SU-DHL-6 (cell line): ENCODE data around the gene ARHGAP26.

ENCODE experiments used
- H2AFZ ChIP-seq: fragments of 200-600 bp; sonication (generic); 2 replicates; pipeline ENCODE4 v1.6.1; 2014; ENCODE audit warnings: low read depth, mild to moderate bottlenecking, moderate library complexity, mixed read lengths, antibody characterized with exemption, low read length; ENCODE audit not compliant: severe bottlenecking
- H3F3A ChIP-seq: fragments of 200-600 bp; shearing (Covaris generic); 2 replicates; pipeline ENCODE4 v1.6.0; 2016; ENCODE audit warnings: antibody characterized with exemption, mild to moderate bottlenecking; ENCODE audit not compliant: insufficient read depth
- H3K27ac ChIP-seq: fragments of 200-600 bp; sonication (generic); 2 replicates; pipeline ENCODE4 v1.5.1; 2016; ENCODE audit warnings: low read depth, mild to moderate bottlenecking, low read length, moderate library complexity, mixed read lengths
- H3K27me3 ChIP-seq: fragments of 200-600 bp; sonication (generic), shearing (Covaris generic); 2 replicates; pipeline ENCODE4 v1.6.0; 2014; ENCODE audit warnings: mild to moderate bottlenecking, low read length
- H3K36me3 ChIP-seq: fragments of 200-600 bp; sonication (generic); 2 replicates; pipeline ENCODE4 v1.6.1; 2014; ENCODE audit warnings: mild to moderate bottlenecking, low read length, mixed read lengths
- H3K4me2 ChIP-seq: fragments of 300-600, 200-600 bp; shearing (Covaris generic), sonication (generic); 2 replicates; pipeline ENCODE4 v1.6.0; 2014; ENCODE audit warnings: low read length, low read depth, mild to moderate bottlenecking; ENCODE audit not compliant: poor library complexity, severe bottlenecking
- H3K4me3 ChIP-seq: fragments of 200-600 bp; sonication (generic); 2 replicates; pipeline ENCODE4 v1.5.1; 2014; ENCODE audit warnings: antibody characterized with exemption, low read length, mild to moderate bottlenecking, mixed read lengths; ENCODE audit not compliant: insufficient read depth, poor library complexity, severe bottlenecking
- H3K79me2 ChIP-seq: fragments of 200-600 bp; sonication (generic); 2 replicates; pipeline ENCODE4 v1.6.1; 2014; ENCODE audit warnings: mild to moderate bottlenecking, low read length, moderate library complexity; ENCODE audit not compliant: insufficient read depth
- H3K9ac ChIP-seq: fragments of 200-600 bp; sonication (generic); 2 replicates; pipeline ENCODE4 v1.7.0; 2014; ENCODE audit warnings: mild to moderate bottlenecking, low read length
- H3K9me2 ChIP-seq: fragments of 200-600 bp; sonication (generic); replicated peaks from 2 replicates; pipeline ENCODE4 v1.6.1; 2014; ENCODE audit warnings: low read length; ENCODE audit not compliant: insufficient read depth
- H3K9me3 ChIP-seq: fragments of 200-600 bp; sonication (generic); 2 replicates; pipeline ENCODE4 v1.6.1; 2014; ENCODE audit warnings: low read length, mixed read lengths; ENCODE audit not compliant: insufficient read depth
- H4K20me1 ChIP-seq: fragments of 200-600 bp; sonication (generic); 2 replicates; pipeline ENCODE4 v1.6.1; 2014; ENCODE audit warnings: low read depth, mild to moderate bottlenecking, antibody characterized with exemption, low read length, moderate library complexity, mixed read lengths
- CTCF ChIP-seq: fragments of 200-600 bp; sonication (generic); IDR thresholded peaks from one replicate; pipeline ENCODE4 v1.5.1; 2017; ENCODE audit warnings: antibody characterized with exemption, mild to moderate bottlenecking, low read length, moderate library complexity; ENCODE audit not compliant: insufficient read depth, poor library complexity, severe bottlenecking
- EZH2phosphoT487 ChIP-seq: fragments of 200-600 bp; sonication (generic), shearing (Covaris generic); conservative IDR thresholded peaks from 2 replicates; pipeline ENCODE4 v1.6.1; 2018; ENCODE audit warnings: mild to moderate bottlenecking, antibody characterized with exemption, low read length, moderate library complexity, mixed read lengths

Gene ARHGAP26

GRCh38 chr5:143204474-143205246, 434.5 kb downstream of the ARHGAP26 start:
- H3K9ac ChIP-seq: no peak overlapping the region
- TF ChIP-seq CTCF: no peak
- TF ChIP-seq EZH2phosphoT487: no peak
- no peak overlapping the region for H3K4me3 ChIP-seq
- H3F3A ChIP-seq: no peaks in the 10 kb centered on the region
- H3K9me3 ChIP-seq: no peaks in the 10 kb centered on the region
- no peaks in the 10 kb centered on the region for H3K9me2 ChIP-seq
- no peaks in the 10 kb centered on the region for H3K79me2 ChIP-seq
- H3K27me3 ChIP-seq: no peaks in the 10 kb centered on the region
- no peaks in the 10 kb centered on the region for H3K36me3 ChIP-seq
- H2AFZ ChIP-seq: no peak overlapping the region
- H3K4me2 ChIP-seq: no peak overlapping the region
- no peak overlapping the region for H3K27ac ChIP-seq
- H4K20me1 ChIP-seq: no peaks in the 10 kb centered on the region

GRCh38 chr5:143205386-143205785, 435.2 kb downstream of the ARHGAP26 start:
- Histone ChIP-seq H3K36me3 (no peaks in the 10 kb centered on the region), H3K4me2 (no peak overlapping the region), H3K9ac (no peak overlapping the region), H3K9me2 (no peaks in the 10 kb centered on the region), H3K4me3 (no peak overlapping the region), H3K27me3 (no peaks in the 10 kb centered on the region), H3K79me2 (no peaks in the 10 kb centered on the region), H4K20me1 (no peaks in the 10 kb centered on the region), H3K27ac (no peak overlapping the region), H3K9me3 (no peaks in the 10 kb centered on the region), H3F3A (no peaks in the 10 kb centered on the region), H2AFZ (no peak overlapping the region)
- no peak for TF ChIP-seq CTCF
- TF ChIP-seq EZH2phosphoT487: no peak

- Histone ChIP-seq H3K79me2 (no peaks in the 10 kb centered on the region), H3F3A (no peaks in the 10 kb centered on the region), H3K9me2 (no peaks in the 10 kb centered on the region), H4K20me1 (no peaks in the 10 kb centered on the region), H2AFZ (no peak overlapping the region), H3K9ac (no peak overlapping the region), H3K27ac (no peak overlapping the region), H3K27me3 (no peaks in the 10 kb centered on the region), H3K9me3 (no peaks in the 10 kb centered on the region), H3K4me2 (no peak overlapping the region), H3K36me3 (no peaks in the 10 kb centered on the region), H3K4me3 (no peak overlapping the region)
- TF ChIP-seq CTCF (no peak), EZH2phosphoT487 (no peak)
Measured at GRCh38 chr5:143205883-143206195, 435.7 kb downstream of the ARHGAP26 start.
